GM23248 (cell line): ENCODE data around the gene SYK.

Experiments used
- EZH2 ChIP-seq: fragments of 200-600 bp; sonication (generic); IDR thresholded peaks from 2 replicates; pipeline ENCODE4 v1.6.1; 2018; ENCODE audit warnings: antibody characterized with exemption, mild to moderate bottlenecking; ENCODE audit not compliant: insufficient read depth, poor library complexity, severe bottlenecking
- EZH2phosphoT487 ChIP-seq: fragments of 200-600 bp; sonication (generic); IDR thresholded peaks from 2 replicates; pipeline ENCODE4 v1.6.1; 2018; ENCODE audit warnings: antibody characterized with exemption, moderate library complexity, mild to moderate bottlenecking, low read depth; ENCODE audit not compliant: insufficient read depth

DNA sequence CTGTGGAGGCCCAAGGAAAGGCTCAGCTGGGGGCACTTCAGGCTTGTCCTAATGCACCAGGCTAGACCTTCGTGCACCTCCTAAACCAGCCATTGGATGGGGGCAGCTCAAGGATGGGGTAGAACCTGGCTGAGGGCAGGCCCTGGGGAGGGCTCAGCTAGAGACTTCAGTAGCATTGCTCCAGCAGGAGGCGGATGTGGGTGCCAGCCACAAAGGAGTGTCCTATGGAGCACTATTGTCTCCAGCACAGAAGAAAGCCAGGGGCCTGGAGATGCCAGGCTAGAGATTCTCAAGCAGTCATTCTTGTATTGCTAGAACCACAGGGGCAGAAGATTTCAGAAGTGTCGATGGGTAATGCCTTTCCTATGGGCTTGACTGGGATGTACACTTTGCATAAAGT lies 131.8 kb downstream of the SYK start:
- TF ChIP-seq EZH2phosphoT487, result no peak
- TF ChIP-seq EZH2, result no peak
